Cardiac septum (tissue), 1 donor: Measurements from ENCODE around the gene ATP13A2. TPM values are rescaled to one million over a fixed set of nuclear protein-coding genes. Genes with fewer than 3 reads are reported as not detected.
A peak's percentile ranks its signal among the peaks of the same experiment; 100 is the strongest.
"Not testable (repeated sequence)": the region's sequence is repeated elsewhere in the genome, so short reads cannot be mapped to it uniquely, and the experiment has no call there.

Source experiments
- DNase-seq: peaks from one replicate; pipeline ENCODE4 v3.0.0-alpha.2; 2020; ENCODE audit warnings: low spot score
- intact Hi-C: fragments of 100-400 bp; cut with DNase I; formaldehyde crosslinking; loops from one replicate; pipeline ENCODE4 v1.14.0; 2022
- total RNA-seq: library from RNA; stranded (reverse); fragmentation: NEBNext Ultra II Directional; extraction: Animal tissue kit (Norgen Biotek cat#: 25700); gene quantifications from one replicate; pipeline ENCODE4 v1.2.1, GENCODE V29; 2021
- donor health status: DM: no; HTN: no; CAD: no.

The ATP13A2 gene
- total RNA-seq, 1 donor from 2014 or later, result 13.3 TPM

DNA sequence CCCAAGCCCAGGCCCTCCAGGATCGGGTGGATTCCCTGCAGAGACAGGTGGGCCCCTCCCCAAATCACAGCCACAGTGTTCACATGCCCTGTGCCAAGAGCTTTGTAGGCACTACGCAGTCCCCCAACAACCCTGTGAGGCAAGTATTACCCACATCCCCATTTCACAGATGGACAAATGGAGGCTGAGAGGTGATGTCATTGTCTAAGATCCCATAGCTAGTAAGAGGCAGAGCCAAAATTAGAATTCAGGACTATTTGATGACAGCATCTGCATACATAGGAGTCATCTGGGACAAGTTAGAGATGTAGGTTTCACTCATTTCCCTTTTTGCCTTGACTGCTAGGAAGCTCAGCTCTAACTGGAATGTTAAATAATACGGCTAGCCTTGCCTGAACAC, 43.4 kb downstream of the ATP13A2 start:
- intact Hi-C loops, result loop anchor here (5.0 kb wide), 1 partner anchor 44 kb away; the partner anchor contains the start of gene ATP13A2
- DNase-seq, result no peak

DNA sequence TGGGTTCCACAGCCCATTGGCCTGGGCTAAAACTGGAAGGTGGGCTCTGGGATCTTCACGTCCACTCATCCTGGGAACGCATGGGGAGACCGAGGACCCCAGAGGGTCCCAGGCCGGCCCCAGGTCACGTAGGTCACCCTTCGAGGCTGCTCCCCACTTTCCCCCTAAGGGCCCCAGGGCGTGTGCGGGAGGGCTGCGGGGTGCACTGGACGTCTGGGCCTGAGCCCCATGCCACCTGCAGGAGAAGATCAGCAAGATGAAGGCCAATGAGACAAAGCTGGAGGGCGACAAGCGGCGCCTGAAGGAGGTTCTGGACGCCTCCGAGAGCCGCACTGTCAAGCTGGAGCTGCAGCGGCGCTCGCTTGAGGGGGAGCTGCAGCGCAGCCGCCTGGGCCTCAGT, 43.8 kb downstream of the ATP13A2 start:
- intact Hi-C loops, result loop anchor here (5.0 kb wide), 1 partner anchor 44 kb away; the partner anchor contains the start of gene ATP13A2

DNA sequence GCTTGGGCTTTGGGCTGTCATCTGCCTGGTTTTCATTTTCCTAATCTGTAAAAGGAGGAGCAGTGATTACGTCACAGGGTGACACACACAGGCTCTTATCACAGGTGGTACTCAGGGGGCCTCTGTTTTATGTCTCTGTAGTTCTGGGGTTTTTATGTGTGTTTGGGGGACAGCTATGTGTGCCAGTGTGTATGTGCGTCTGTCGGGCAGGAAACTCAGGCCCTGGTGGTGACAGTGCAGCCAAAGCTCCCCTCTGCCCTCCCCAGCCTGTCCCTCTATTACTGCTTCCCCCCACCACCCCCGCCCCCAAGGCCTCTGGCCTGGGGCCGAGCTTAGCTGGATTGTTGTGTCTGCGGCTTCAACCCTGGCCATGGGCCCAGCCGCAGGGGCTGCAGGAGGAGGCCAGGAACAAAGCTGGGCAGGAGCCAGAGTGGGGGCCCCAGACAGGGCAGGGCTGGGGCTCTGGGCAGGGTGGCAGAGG, 44.6 kb downstream of the ATP13A2 start:
- DNase-seq, result no peak
- intact Hi-C loops, result loop anchor here (5.0 kb wide), 1 partner anchor 45 kb away; the partner anchor contains the start of gene ATP13A2

More for the DNA sequence above, 43.8 kb downstream of the ATP13A2 start:
- no peak for DNase-seq

DNA sequence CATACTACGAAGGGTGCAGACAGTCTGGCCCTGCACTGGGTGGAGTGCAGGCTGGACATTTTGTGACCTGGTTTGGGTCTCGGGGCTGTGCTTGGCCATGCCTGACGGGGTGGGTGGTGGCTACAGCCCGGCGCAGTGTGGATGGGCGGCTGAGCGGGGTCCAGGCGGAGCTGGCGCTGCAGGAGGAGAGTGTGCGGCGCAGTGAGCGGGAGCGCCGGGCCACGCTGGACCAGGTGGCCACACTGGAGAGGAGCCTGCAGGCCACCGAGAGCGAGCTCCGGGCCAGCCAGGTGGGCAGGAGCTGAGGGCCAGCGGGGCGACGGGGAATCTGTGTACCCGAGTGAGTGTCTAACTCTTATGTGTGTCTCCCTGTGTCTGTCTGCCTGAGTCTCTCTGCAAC, 45.4 kb downstream of the ATP13A2 start:
- intact Hi-C loops, result loop anchor here (5.0 kb wide), 1 partner anchor 46 kb away; the partner anchor contains the start of gene ATP13A2
- no peak for DNase-seq

DNA sequence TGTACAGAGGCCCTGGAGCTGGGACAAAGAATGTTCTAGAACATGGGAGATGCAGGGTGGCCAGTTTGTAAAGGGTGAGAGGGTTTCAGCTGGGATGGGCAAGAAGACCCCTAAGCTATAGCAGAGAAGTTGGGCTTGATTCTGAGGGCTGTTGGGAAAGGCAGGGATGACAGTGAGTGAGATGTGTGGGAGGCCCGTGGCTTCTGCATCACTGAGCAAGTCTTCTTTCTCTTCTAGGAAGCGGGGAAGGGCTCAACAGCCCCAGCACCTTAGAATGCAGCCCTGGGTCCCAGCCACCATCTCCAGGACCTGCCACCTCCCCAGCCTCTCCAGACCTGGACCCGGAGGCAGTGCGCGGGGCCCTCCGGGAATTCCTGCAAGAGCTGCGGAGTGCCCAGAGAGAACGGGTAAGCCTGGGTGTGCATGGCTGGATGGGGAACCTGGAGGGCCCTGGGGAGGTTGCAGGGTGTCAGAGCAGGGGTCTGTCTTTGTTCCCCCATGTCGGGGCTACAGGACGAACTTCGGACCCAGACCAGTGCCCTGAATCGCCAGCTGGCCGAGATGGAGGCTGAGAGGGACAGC, 46.2 kb downstream of the ATP13A2 start:
- intact Hi-C loops, result loop anchor here (5.0 kb wide), 1 partner anchor 47 kb away; the partner anchor contains the start of gene ATP13A2
- no peak for DNase-seq

DNA sequence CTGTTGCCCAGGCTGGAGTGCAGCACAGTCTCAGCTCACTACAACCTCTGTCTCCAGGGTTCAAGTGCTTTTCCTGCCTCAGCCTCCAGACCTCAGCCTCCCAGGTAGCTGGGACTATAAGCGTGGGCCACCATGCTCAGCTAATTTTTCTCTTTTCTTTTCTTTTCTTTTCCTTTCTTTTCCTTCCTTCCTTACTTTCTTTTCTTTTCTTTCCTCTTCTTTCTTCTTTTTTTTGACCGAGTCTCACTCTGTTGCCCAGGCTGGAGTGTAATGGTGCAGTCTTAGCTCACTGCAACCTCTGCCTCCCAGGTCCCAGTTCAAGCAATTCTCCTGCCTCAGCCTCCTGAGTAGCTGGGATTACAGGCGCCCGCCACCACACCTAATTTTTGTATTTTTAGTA, 47.6 kb downstream of the ATP13A2 start:
- intact Hi-C loops, result not testable (repeated sequence)

DNA sequence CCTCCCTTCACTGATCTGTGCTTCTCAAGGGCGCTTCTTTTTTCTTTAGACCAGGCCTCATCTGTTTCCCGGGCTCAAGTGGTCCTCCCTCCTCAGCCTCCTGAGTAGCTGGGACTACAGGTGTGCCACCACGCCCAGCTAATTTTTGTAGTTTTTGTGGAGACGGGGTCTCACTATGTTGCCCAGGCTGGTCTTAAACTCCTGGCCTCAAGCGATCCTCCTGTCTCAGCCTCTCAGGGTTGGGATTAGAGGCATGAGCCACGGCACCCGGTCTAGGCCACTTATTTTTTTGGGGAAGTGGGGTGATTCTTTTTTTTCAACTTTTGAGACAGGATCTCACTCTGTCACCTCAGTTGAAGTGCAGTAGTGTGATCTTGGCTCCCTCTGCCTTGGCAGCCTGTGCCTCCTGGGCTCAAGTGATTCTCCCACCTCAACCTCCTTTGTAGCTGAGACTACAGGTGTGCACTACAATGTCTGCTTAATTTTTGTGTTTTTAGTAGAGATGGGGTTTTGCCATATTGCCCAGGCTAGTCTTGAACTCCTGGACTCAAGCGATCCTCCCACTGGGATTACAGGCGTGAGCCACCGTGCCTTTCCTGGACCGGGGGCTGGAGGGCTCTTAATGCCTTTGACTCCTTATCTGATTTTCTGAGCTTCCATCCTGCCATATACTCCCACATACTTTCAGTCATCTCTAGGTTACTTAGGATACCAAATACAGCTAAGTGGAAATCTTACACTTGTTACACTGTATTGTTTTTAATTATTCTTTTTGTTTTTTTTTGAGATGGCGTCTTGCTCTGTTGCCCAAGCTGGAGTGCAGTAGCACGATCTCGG, 50.2 kb downstream of the ATP13A2 start:
- intact Hi-C loops, result no loop called here
- DNase-seq, result no peak

More for the DNA sequence above, 47.6 kb downstream of the ATP13A2 start:
- not testable (repeated sequence) for DNase-seq

DNA sequence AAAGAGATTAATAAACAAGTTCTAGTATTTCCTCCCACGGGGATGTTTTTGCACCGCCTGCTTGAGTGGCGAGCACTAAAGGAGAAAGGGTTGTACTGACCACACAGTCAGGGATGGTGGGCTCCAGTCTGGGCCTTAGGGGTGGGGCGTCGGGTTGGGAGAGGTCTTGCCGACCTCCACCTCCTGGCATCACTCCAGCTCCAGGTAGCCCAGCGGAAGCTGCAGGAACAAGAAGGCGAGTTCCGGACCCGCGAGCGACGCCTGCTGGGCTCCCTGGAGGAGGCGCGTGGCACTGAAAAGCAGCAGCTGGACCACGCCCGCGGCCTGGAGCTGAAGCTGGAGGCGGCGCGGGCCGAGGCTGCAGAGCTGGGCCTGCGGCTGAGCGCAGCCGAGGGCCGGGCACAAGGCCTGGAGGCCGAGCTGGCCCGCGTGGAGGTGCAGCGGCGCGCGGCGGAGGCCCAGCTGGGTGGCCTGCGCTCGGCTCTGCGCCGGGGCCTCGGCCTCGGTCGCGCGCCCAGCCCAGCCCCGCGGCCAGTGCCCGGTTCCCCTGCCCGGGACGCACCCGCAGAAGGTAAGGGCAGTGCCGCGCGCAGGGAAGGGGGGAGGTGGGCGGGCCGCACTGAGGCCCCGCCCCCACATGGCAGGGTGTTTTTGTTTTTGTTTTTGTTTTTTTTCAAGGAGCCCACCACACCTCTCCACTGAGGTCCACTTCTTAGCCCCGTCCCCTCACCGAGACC, 51.0 kb downstream of the ATP13A2 start:
- DNase-seq, result peak; percentile 88
- intact Hi-C loops, result no loop called here

DNA sequence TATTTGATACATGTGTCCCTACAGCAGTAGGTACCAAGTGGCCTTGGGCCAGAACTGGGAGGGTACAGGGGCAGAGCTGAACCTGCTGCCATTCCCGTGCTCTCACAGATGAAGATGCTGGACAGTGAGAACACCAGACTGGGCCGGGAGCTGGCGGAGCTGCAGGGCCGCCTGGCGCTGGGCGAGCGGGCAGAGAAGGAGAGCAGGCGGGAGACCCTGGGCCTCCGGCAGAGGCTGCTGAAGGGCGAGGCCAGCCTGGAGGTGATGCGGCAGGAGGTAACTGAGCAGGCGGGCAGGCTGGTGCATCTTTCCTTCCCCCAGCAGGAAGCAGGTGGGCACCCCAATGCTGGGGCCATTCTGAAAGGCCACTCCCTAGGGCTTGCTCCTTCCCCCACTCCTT, 53.3 kb downstream of the ATP13A2 start:
- intact Hi-C loops, result no loop called here
- DNase-seq, result no peak

DNA sequence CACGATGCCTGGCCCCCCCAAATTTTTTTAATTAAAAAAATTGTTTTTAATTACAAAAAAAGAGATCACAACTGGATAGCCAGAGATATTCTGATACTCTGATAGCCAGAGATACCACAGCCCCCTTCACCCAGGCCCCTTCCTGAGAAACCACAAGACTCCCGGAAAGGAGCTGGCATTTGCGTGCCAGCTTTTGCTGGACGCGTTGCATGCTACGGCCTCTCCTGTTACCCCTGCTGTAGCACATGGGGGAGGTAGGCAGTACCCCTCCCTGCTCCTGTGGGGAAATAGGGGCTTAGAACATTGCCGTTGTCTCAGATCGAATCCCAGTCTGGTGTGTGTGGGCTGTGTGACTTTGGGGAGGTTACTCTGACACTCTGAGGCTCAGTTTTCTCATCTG, 54.0 kb downstream of the ATP13A2 start:
- DNase-seq, result no peak
- intact Hi-C loops, result no loop called here

DNA sequence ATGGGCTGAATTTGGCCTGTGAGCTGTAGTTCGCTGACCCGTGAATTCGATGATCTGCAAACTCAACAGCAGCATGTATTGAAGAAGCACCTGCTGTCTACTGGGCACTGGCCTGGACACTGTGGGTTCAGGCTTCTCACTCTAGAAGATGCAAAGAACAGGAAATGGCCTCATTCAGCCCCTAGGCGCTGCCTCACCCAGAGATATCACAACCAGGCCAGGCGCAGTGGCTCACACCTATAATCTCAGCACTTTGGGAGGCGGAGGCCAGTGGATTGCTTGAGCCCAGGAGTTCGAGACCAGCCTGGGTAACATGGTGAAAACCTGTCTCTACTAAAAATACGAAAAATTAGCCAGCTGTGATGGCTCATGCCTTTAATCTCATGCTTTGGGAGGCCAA, 55.0 kb downstream of the ATP13A2 start:
- DNase-seq, result no peak
- intact Hi-C loops, result no loop called here

DNA sequence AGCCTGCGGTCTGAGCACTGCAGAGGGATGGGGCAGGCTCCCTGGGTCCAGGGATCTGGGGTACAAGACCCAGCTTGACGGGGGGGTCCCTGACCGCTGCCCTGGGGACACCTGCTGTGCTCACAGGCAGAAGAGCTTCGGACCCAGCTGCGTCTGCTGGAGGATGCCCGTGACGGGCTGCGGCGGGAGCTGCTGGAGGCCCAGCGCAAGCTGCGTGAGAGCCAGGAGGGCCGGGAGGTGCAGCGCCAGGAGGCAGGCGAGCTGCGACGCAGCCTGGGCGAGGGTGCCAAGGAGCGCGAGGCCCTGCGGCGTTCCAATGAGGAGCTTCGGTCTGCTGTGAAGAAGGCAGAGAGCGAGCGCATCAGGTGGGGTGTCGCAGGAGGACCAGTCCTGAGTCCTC, 56.5 kb downstream of the ATP13A2 start:
- intact Hi-C loops, result no loop called here
- no peak for DNase-seq

DNA sequence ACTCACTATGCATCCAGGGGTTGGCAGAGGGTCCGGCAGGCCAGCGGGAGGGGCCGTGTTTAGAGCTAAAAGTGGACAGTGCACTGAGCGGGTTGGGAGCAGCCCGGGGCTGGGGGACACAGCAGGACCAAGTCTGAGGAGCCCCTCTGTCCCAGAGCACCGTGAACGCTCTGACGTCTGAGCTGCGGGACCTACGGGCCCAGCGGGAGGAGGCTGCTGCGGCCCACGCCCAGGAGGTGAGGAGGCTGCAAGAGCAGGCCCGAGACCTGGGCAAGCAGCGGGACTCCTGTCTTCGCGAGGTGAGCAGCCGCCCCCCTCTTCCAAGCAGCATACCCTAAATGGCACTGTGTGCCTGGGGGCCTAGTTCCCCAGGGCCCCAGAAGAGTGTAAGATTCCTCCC, 57.1 kb downstream of the ATP13A2 start:
- intact Hi-C loops, result no loop called here
- DNase-seq, result no peak

DNA sequence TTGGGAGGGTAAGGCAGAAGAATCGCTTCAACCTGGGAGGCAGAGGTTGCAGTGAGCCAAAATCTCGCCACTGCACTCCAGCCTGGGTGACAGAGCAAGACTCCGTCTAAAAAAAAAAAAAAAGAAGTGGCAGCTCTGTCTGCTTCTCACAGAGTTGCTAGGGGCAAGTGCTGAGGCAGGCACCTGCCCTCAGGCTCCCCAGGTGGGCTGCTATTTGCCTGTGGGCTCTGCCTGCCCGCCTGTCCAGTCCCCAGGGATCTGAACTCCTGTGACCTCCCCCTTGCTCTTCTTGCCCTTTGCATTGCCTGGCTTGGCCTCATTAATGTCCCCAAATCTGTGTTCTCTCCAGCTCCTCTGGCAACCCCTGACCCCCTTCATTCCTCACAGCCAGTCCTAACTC, 59.4 kb downstream of the ATP13A2 start:
- intact Hi-C loops, DNase-seq: not testable (repeated sequence)

DNA sequence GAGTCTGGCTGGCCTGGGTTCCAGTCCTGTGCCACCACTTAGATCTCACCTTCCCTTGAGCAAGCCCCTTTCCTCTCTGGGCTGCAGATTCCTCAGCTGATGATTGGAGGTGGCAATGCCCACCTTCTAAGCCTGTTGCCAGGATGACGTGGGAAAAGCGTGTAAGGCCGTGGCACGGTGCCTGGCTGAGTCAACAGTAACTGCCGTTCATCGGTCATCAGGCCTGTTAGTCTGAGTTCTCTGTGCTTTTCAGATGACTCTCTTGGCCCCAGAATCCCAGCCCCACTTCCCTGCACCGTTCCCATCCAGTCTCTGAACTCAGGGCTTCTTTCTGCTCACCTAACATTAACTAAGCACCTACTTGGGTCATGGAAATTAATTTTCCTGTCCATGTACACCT, 62.7 kb downstream of the ATP13A2 start:
- intact Hi-C loops, DNase-seq: not testable (repeated sequence)

DNA sequence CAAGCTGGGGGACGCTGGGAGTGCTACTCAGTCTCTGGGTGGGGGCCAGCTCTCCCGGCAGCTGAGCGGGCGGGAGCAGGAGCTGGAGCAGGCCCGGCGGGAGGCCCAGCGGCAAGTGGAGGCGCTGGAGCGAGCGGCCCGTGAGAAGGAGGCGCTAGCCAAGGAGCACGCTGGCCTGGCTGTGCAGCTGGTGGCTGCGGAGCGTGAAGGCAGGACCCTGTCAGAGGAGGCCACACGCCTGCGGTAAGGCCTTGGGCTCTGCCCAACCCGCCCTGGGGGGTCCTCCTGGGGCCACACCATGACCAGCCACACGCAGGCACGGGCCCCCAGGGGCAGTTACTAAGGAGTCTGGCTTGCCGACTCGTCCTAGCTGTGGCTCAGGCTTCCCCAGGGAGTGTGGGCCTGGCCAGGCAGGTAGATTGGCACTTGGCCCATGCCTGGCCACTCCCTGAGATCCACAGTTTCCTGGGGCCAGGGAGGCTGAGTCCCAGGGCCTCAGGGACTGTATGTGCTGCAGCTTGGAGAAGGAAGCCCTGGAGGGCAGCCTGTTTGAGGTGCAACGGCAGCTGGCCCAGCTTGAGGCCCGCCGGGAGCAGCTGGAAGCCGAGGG, 63.3 kb downstream of the ATP13A2 start:
- intact Hi-C loops, DNase-seq: not testable (repeated sequence)

DNA sequence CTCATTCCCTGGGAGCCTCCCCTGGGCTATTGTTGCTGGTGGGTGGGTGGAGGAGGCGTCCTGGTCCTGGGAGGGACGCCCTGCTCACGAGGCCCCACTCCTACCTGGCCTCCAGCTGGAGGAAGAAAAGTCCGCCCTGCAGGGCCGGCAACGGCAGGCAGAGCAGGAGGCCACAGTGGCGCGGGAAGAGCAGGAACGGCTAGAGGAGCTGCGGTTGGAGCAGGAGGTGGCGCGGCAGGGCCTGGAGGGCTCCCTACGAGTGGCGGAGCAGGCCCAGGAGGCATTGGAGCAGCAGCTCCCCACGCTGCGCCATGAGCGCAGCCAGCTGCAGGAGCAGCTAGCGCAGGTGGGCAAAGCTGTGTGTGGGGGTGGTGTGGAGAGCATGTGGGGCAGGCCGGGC, 65.1 kb downstream of the ATP13A2 start:
- no peak for DNase-seq
- intact Hi-C loops, result no loop called here

DNA sequence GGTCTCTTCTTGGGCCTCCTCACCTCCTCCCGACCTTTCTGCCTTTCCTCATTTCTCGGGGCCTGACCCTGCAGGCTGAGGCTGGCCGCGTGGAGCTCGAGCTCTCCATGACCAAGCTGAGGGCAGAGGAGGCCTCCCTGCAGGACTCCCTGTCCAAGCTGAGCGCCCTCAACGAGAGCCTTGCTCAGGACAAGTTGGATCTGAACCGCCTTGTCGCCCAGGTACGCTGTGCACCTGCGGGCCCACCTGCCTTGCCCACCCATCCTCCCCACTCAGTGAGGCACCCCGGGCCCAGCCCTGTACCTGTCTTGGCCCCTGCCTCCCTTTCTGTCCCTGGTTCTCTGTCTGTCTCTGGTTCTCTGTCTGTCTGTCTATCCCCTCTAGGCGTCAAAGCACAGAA, 65.5 kb downstream of the ATP13A2 start:
- not testable (repeated sequence) for DNase-seq

DNA sequence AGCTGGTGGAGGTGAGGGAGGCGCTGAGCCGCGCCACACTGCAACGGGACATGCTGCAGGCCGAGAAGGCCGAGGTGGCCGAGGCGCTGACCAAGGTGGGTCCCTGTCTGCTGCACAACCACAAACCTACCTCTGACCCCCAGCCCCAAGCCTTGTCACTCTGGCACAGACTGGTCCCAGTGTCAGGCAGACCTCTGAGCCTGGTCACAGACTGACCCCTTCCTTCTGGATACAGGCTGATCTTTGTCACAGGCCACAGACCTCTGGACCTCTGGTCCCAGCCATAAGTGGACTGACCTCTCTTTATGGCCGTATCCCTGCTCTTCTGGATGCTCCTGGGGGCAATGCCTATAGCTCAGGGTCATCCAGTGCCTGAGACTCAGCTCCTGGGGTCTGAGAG, 66.2 kb downstream of the ATP13A2 start:
- DNase-seq, intact Hi-C loops: not testable (repeated sequence)

More for the DNA sequence above, 65.5 kb downstream of the ATP13A2 start:
- intact Hi-C loops, result not testable (repeated sequence)
